HL-60 (cell line): ENCODE results near the gene PMEPA1.

Source experiments
- DNase-seq, 2 experiments: peaks; one replicate each; pipeline ENCODE4 v3.0.0-alpha.2; 2010 to 2020; ENCODE audit warnings: low read depth in 1 of 2, low spot score in 1 of 2
- H3K27ac ChIP-seq: fragments of 250-450 bp; sonication (Bioruptor Pico); replicated peaks from 2 replicates; pipeline ENCODE4 v1.5.1; 2020; ENCODE audit warnings: mild to moderate bottlenecking, moderate library complexity
- H3K27me3 ChIP-seq: fragments of 250-450 bp; sonication (Bioruptor Pico); 2 replicates; pipeline ENCODE4 v1.5.1; 2021; ENCODE audit warnings: mild to moderate bottlenecking, moderate library complexity; ENCODE audit not compliant: insufficient read depth, poor library complexity, severe bottlenecking
- H3K4me3 ChIP-seq: replicated peaks from 2 replicates; pipeline ENCODE4 v1.5.1; 2011; ENCODE audit warnings: mild to moderate bottlenecking, control low read depth, low read length; ENCODE audit not compliant: insufficient read depth
- CTCF ChIP-seq: IDR thresholded peaks from one replicate; pipeline ENCODE4 v1.5.1; 2011; ENCODE audit warnings: low read length, control low read depth, inconsistent platforms; ENCODE audit not compliant: insufficient read depth
- GABPA ChIP-seq: IDR thresholded peaks from 2 replicates; pipeline ENCODE4 v1.6.1; 2012; ENCODE audit warnings: low read depth
- POLR2AphosphoS5 ChIP-seq: IDR thresholded peaks from 2 replicates; pipeline ENCODE4 v1.6.1; 2012; ENCODE audit warnings: low read depth
- REST ChIP-seq: IDR thresholded peaks from 2 replicates; pipeline ENCODE4 v1.6.1; 2012; ENCODE audit warnings: low read depth; ENCODE audit not compliant: insufficient replicate concordance
- SPI1 ChIP-seq: IDR thresholded peaks from 2 replicates; pipeline ENCODE4 v1.6.1; 2012; ENCODE audit warnings: low read depth, mild to moderate bottlenecking, borderline replicate concordance

The PMEPA1 gene

GRCh38 chr20:57621421-57622200 lies 88.2 kb downstream of the PMEPA1 start:
- Histone ChIP-seq H3K4me3 (no peak overlapping the region), H3K27ac (no peak overlapping the region), H3K27me3 (no peaks in the 10 kb centered on the region)
- DNase-seq = no peak
- no peak for TF ChIP-seq GABPA
- no peak for TF ChIP-seq POLR2AphosphoS5
- no peak for TF ChIP-seq CTCF
- no peak for TF ChIP-seq SPI1

GRCh38 chr20:57620999-57621398 lies 88.8 kb downstream of the PMEPA1 start:
- no peak overlapping the region for H3K4me3 ChIP-seq
- TF ChIP-seq POLR2AphosphoS5 (no peak), REST (no peak), GABPA (no peak)
- peak in 1 of 2 experiments; percentile 32 for DNase-seq
- no peaks in the 10 kb centered on the region for H3K27me3 ChIP-seq
- no peak overlapping the region for H3K27ac ChIP-seq

- no peak within 1 kb of the TSS for H3K27ac ChIP-seq
- H3K4me3 ChIP-seq = no peak within 1 kb of the TSS
- no peak for TF ChIP-seq GABPA
- TF ChIP-seq SPI1 = no peak
- no peak for TF ChIP-seq POLR2AphosphoS5
- TF ChIP-seq CTCF = no peak
- no peak for TF ChIP-seq REST
- no peaks in the 10 kb centered on the region for H3K27me3 ChIP-seq
- DNase-seq = no peak
Observed at GRCh38 chr20:57620274-57620990, 89.4 kb downstream of the PMEPA1 start, which contains the start of gene ZBP1. TSS of gene ZBP1 (minus strand) at chr20:57620426. CDS start at chr20:57620295, 131 bp downstream.

GRCh38 chr20:57619051-57619831 lies 90.6 kb downstream of the PMEPA1 start:
- Histone ChIP-seq H3K27ac (no peak overlapping the region), H3K4me3 (no peak overlapping the region), H3K27me3 (no peaks in the 10 kb centered on the region)
- TF ChIP-seq POLR2AphosphoS5 = no peak
- no peak for TF ChIP-seq SPI1
- TF ChIP-seq REST = no peak
- no peak for TF ChIP-seq CTCF
- TF ChIP-seq GABPA = no peak
- DNase-seq = peak; percentile 13 to 67
